Uterus (tissue), 4 donors: ENCODE data around the gene AXIN1. TPM values are rescaled to one million over a fixed set of nuclear protein-coding genes. Genes with fewer than 3 reads are reported as not detected.
A peak's percentile ranks its signal among the peaks of the same experiment; 100 is the strongest.

Source experiments
- DNase-seq, 2 donors: peaks; one replicate each; pipeline ENCODE4 v3.0.0-alpha.2; 2019 to 2020
- H3K27ac ChIP-seq, 2 donors: fragments of 200-600 bp; sonication (generic); 1 replicate in 1 of 2; 2 replicates in 1 of 2; pipeline ENCODE4 v1.5.1; 2016 to 2018
- H3K27me3 ChIP-seq, 2 donors: fragments of 200-600 bp; sonication (generic); one replicate each; pipeline ENCODE4 v1.5.1; 2018 to 2019; ENCODE audit warnings: control low read depth in 1 of 2
- H3K36me3 ChIP-seq, 2 donors: fragments of 200-600 bp; sonication (generic); one replicate each; pipeline ENCODE4 v1.5.1; 2019; ENCODE audit warnings: control low read depth in 1 of 2
- H3K4me1 ChIP-seq, 2 donors: fragments of 200-600 bp; sonication (generic); one replicate each; pipeline ENCODE4 v1.5.1; 2018 to 2019; ENCODE audit warnings: control low read depth in 1 of 2
- H3K4me3 ChIP-seq, 2 donors: fragments of 200-600 bp; sonication (generic); 1 replicate in 1 of 2; 2 replicates in 1 of 2; pipeline ENCODE4 v1.5.1; 2018 to 2019; ENCODE audit warnings: mild to moderate bottlenecking in 1 of 2
- H3K9me3 ChIP-seq, 2 donors: fragments of 200-600 bp; sonication (generic); one replicate each; pipeline ENCODE4 v1.5.1; 2019; ENCODE audit warnings: control low read depth in 1 of 2
- CTCF ChIP-seq, 4 experiments: fragments of 200-600 bp in 2 of 4; fragments of 450-650 bp in 2 of 4; sonication (generic) in 2 of 4; IDR thresholded peaks; one replicate each; pipeline ENCODE4 v1.5.1; 2016 to 2019; ENCODE audit warnings: antibody characterized with exemption in 4 of 4, mild to moderate bottlenecking in 2 of 4, moderate library complexity in 1 of 4
- POLR2A ChIP-seq, 2 donors: fragments of 450-650 bp; IDR thresholded peaks; one replicate each; pipeline ENCODE4 v1.6.1; 2016; ENCODE audit warnings: antibody characterized with exemption in 2 of 2, mild to moderate bottlenecking in 1 of 2, moderate library complexity in 1 of 2
- intact Hi-C: fragments of 100-400 bp; cut with DNase I; formaldehyde crosslinking; loops from one replicate; pipeline ENCODE4 v1.15.1; 2023; ENCODE audit warnings: low total_unique reads
- total RNA-seq, 4 donors: library from RNA; depleted of rRNA in 3 of 4; stranded (reverse); fragments of >200 nt in 3 of 4; gene quantifications; one replicate each; pipeline versions ENCODE4 v1.1.0 to v1.2.4, GENCODE V29; 2014 to 2023
- donor health status: DM: yes; HTN: yes; CAD: no.

The AXIN1 gene
- total RNA-seq, 4 donors from 2014 or later = 6.2 to 23.6 (median 19.9) TPM

- TF ChIP-seq POLR2A (IDR thresholded peaks at IDR 0.05) (no peak), CTCF (IDR thresholded peaks at IDR 0.05) (no peak)
- H3K36me3 ChIP-seq = no peaks in the 10 kb centered on the region
- H3K4me1 ChIP-seq = peaks cover 0 to 6% of the 10 kb centered on the region in 2 donors
- no peaks in the 10 kb centered on the region for H3K9me3 ChIP-seq
- DNase-seq = no peak
- H3K4me3 ChIP-seq = no peak overlapping the region
- intact Hi-C loops = no loop called here
- H3K27ac ChIP-seq = no peak overlapping the region
- no peaks in the 10 kb centered on the region for H3K27me3 ChIP-seq
Measured at GRCh38 chr16:354291-354881, 1.9 kb upstream of the AXIN1 start.

DNA sequence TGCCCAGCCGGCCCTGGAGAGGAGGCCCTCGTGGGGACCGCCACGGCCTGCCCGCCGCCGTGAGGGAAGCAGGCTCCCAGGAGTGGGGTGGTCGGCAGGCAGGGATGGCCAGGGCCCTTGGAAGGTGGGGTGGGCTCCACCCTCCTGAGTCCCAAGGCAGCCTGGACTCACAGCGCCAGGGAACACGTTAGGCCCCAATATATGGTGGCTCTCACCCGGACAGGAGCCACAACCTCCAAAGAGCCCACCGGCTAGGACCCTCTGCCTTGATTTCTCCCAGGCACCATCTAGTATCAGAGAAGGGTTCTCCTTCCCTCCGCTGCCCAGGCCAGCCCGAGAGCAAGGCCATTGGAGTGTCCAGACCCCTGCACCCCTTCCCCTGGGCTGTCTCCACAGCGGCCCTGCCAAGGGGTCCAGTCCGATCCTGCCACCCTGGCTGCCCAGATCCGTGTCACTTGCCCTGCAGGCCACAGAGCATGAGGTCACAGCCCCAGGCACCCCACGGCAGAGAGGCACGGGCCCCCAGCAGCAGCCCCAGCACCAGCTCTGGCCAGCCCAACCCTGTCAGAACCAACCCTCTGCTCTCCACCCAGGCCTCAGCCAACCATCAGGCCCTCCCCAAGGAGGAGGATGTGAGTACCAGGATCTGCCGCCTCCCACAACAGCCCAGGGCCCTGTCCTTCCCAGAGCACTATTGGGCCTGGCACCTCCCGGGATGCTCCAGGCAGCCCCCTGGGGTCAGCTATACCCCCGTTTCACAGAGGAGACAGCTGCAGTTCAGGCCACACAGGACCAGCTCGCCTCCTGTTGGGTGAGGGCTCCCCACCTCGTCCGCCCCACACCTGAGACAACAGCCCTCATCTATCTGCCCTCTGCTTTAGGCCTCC, 1.1 kb upstream of the AXIN1 start:
- Histone ChIP-seq H3K27me3 (no peaks in the 10 kb centered on the region), H3K4me1 (peaks cover 0 to 6% of the 10 kb centered on the region in 2 donors), H3K27ac (peak overlapping the region; percentile 23 to 77), H3K4me3 (peak overlapping the region; percentile 3 to 33), H3K36me3 (no peaks in the 10 kb centered on the region), H3K9me3 (no peaks in the 10 kb centered on the region)
- intact Hi-C loops = no loop called here
- DNase-seq = peak in 1 of 2 donors; percentile 40
- no peak for TF ChIP-seq CTCF (IDR thresholded peaks at IDR 0.05)
- no peak for TF ChIP-seq POLR2A (IDR thresholded peaks at IDR 0.05)

GRCh38 chr16:351804-352520, 561 bp downstream of the AXIN1 start:
- Histone ChIP-seq H3K27ac (peak overlapping the region; percentile 71 to 78), H3K36me3 (no peaks in the 10 kb centered on the region), H3K4me1 (peaks cover 0 to 6% of the 10 kb centered on the region in 2 donors), H3K9me3 (no peaks in the 10 kb centered on the region), H3K27me3 (no peaks in the 10 kb centered on the region), H3K4me3 (peak overlapping the region; percentile 30 to 79)
- DNase-seq = peak in 1 of 2 donors; percentile 47
- intact Hi-C loops = no loop called here
- TF ChIP-seq CTCF (IDR thresholded peaks at IDR 0.05) (no peak), POLR2A (IDR thresholded peaks at IDR 0.05) (no peak)

DNA sequence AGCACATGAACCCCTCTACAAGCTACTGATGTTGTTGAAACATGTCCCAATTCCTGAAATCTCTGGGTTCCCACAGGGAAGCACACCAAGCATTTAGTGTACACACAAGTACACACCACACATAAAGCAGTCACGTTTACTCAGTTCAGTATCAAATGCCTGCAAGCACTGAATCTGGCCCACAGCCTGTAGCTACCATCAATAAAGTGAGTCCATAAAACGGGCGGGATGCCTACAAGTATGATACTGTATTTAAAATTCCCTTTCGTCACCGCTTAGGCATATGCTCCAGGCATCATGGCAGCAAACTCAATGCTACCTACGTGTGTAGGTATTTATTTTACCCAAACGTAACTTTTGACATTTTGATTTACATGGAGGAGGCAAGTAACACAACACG, 2.3 kb downstream of the AXIN1 start:
- H3K36me3 ChIP-seq = no peaks in the 10 kb centered on the region
- no peak for DNase-seq
- no peak overlapping the region for H3K4me3 ChIP-seq
- H3K9me3 ChIP-seq = no peaks in the 10 kb centered on the region
- TF ChIP-seq CTCF (IDR thresholded peaks at IDR 0.05) (no peak), POLR2A (IDR thresholded peaks at IDR 0.05) (no peak)
- intact Hi-C loops = no loop called here
- no peak overlapping the region for H3K27ac ChIP-seq
- H3K4me1 ChIP-seq = peaks cover 0 to 6% of the 10 kb centered on the region in 2 donors
- H3K27me3 ChIP-seq = no peaks in the 10 kb centered on the region
